ENCODE data around the gene ITPR3.

ITPR3 gene

DNA sequence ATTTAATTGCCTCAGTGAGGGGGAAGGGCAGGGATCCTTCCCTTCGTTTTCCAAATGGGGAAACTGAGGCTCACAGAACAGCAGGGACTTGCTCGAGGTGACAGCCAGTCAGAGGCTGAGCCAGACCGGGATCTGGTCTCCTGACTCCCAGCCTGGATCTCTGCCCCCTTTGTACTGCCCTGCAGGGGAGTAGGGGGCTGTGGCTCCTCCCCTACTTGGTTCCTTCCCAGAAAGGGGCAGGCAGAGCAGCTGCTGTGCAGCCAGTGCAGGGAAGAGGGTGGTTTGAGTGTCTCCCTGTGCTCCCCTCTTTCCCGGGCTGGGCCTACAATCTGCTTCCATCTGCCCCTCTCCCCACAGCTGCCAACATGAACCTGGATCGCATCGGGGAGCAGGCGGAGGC, 52.7 kb downstream of the ITPR3 start:
- DNase-seq = no peak
- Histone ChIP-seq H4K8ac (ENCODE audit: low read depth, low read length) (no peak overlapping the region), H3K18ac (ENCODE audit: low read length) (no peak overlapping the region), H3K4ac (ENCODE audit: low read depth, low read length) (no peak overlapping the region), H2BK120ac (ENCODE audit: insufficient read depth, low read length, poor library complexity) (no peak overlapping the region), H3K4me1 (ENCODE audit: control insufficient read depth in 1 of 2, insufficient read depth in 2 of 2, low read length in 2 of 2) (no peaks in the 10 kb centered on the region), H3K79me1 (ENCODE audit: low read length) (no peaks in the 10 kb centered on the region), H4K91ac (ENCODE audit: low read depth, low read length) (no peak overlapping the region), H3K4me3 (ENCODE audit: low read depth, low read length) (no peak overlapping the region), H3K27ac (ENCODE audit: low read depth, low read length) (no peak overlapping the region), H3K36me3 (ENCODE audit: control insufficient read depth in 1 of 2, insufficient read depth in 2 of 2, low read length in 2 of 2) (peaks cover 4 to 6% of the 10 kb centered on the region in 2 experiments), H2AK5ac (ENCODE audit: low read length) (no peak overlapping the region), H2AFZ (ENCODE audit: insufficient read depth, low read length, poor library complexity) (no peak overlapping the region), H3K79me2 (ENCODE audit: control insufficient read depth, insufficient read depth, low read length, poor library complexity) (no peaks in the 10 kb centered on the region), H2BK12ac (ENCODE audit: low read length) (no peak overlapping the region), H3K4me2 (ENCODE audit: low read length) (no peak overlapping the region), H3K14ac (ENCODE audit: low read length) (no peak overlapping the region), H4K12ac (ENCODE audit: low read depth, low read length) (no peak overlapping the region), H2BK5ac (ENCODE audit: low read depth, low read length, poor library complexity) (no peak overlapping the region), H3K23ac (ENCODE audit: low read length) (no peak overlapping the region), H3K9me3 (ENCODE audit: insufficient read depth, low read depth, low read length) (peaks cover 2% of the 10 kb centered on the region), H3K27me3 (ENCODE audit: insufficient read depth, low read length) (no peaks in the 10 kb centered on the region), H3K9ac (ENCODE audit: low read length) (no peak overlapping the region)
- WGBS (ENCODE audit: extremely low coverage, insufficient coverage, insufficient read length) = no CpG with 5 or more reads among the region's 7 CpGs

DNA sequence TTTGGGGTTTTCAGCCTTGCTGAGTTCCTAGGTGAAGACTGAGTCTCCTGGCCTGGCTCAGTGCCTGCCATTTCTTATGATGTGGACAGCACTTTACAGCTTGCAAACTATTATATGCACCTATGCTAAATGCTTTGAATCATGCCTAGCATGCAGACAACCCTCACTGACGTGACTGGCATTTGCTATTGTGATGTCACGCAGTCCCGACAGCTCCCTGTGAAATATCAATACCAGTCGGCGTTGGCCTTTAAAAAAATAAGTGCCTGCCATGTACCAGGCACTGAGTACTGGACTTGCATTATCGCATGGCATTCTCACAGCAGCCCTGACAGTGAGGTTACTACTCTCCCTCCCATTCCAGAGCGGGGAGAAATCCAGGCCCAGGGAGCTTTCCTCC, 54.8 kb downstream of the ITPR3 start:
- no peaks in the 10 kb centered on the region for H3K4me1 ChIP-seq (ENCODE audit: control insufficient read depth in 1 of 2, insufficient read depth in 2 of 2, low read length in 2 of 2)
- H4K8ac ChIP-seq (ENCODE audit: low read depth, low read length) = no peak overlapping the region
- peaks cover 4 to 8% of the 10 kb centered on the region in 2 experiments for H3K36me3 ChIP-seq (ENCODE audit: control insufficient read depth in 1 of 2, insufficient read depth in 2 of 2, low read length in 2 of 2)
- H4K91ac ChIP-seq (ENCODE audit: low read depth, low read length) = no peak overlapping the region
- H3K27me3 ChIP-seq (ENCODE audit: insufficient read depth, low read length) = no peaks in the 10 kb centered on the region
- no peak overlapping the region for H3K4ac ChIP-seq (ENCODE audit: low read depth, low read length)
- peaks cover 2% of the 10 kb centered on the region for H3K9me3 ChIP-seq (ENCODE audit: insufficient read depth, low read depth, low read length)
- no peak overlapping the region for H3K14ac ChIP-seq (ENCODE audit: low read length)
- H3K4me2 ChIP-seq (ENCODE audit: low read length) = no peak overlapping the region
- no peak overlapping the region for H2BK5ac ChIP-seq (ENCODE audit: low read depth, low read length, poor library complexity)
- no peak overlapping the region for H3K4me3 ChIP-seq (ENCODE audit: low read depth, low read length)
- no peak overlapping the region for H3K27ac ChIP-seq (ENCODE audit: low read depth, low read length)
- H3K79me1 ChIP-seq (ENCODE audit: low read length) = no peaks in the 10 kb centered on the region
- no peak for DNase-seq
- no peak overlapping the region for H3K23ac ChIP-seq (ENCODE audit: low read length)
- WGBS (ENCODE audit: extremely low coverage, insufficient coverage, insufficient read length) = no CpG with 5 or more reads among the region's 7 CpGs
- no peak overlapping the region for H3K18ac ChIP-seq (ENCODE audit: low read length)
- no peak overlapping the region for H2BK12ac ChIP-seq (ENCODE audit: low read length)
- no peak overlapping the region for H2BK120ac ChIP-seq (ENCODE audit: insufficient read depth, low read length, poor library complexity)
- no peak overlapping the region for H2AFZ ChIP-seq (ENCODE audit: insufficient read depth, low read length, poor library complexity)
- no peak overlapping the region for H3K9ac ChIP-seq (ENCODE audit: low read length)
- no peak overlapping the region for H4K12ac ChIP-seq (ENCODE audit: low read depth, low read length)
- no peak overlapping the region for H2AK5ac ChIP-seq (ENCODE audit: low read length)
- no peaks in the 10 kb centered on the region for H3K79me2 ChIP-seq (ENCODE audit: control insufficient read depth, insufficient read depth, low read length, poor library complexity)

DNA sequence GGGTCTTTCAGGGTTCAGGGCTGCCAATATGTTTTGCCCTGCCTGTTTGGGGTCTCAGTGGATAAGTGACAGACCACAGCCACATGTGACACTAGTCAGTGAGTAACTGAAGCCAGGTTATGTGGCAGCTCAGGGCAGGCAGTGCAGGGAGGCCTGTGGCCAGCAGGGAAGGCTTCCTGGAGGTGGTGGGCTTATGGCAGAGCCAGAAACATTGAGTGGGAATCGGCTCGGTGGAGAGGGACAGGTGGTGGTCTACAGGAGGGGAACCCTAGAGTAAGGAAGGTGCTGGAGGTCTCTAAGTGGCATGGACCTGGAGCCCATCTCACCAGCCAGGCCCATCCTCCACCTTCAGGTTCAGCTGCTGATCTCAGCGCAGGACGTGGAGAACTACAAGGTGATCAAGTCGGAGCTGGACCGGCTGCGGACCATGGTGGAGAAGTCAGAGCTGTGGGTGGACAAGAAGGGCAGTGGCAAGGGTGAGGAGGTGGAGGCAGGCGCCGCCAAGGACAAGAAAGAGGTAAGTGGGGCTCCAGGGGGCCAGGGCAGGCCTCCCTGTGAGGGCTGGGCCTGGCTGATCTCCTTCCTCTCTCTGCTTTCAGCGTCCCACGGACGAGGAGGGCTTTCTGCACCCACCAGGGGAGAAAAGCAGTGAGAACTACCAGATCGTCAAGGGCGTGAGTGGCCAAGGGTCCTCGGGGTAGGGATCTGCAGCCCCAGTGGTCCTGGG, 55.5 kb downstream of the ITPR3 start:
- Histone ChIP-seq H3K79me1 (ENCODE audit: low read length) (no peaks in the 10 kb centered on the region), H3K27ac (ENCODE audit: low read depth, low read length) (no peak overlapping the region), H3K18ac (ENCODE audit: low read length) (no peak overlapping the region), H4K12ac (ENCODE audit: low read depth, low read length) (no peak overlapping the region), H4K8ac (ENCODE audit: low read depth, low read length) (no peak overlapping the region), H3K36me3 (ENCODE audit: control insufficient read depth in 1 of 2, insufficient read depth in 2 of 2, low read length in 2 of 2) (peaks cover 4 to 8% of the 10 kb centered on the region in 2 experiments), H2AFZ (ENCODE audit: insufficient read depth, low read length, poor library complexity) (no peak overlapping the region), H3K79me2 (ENCODE audit: control insufficient read depth, insufficient read depth, low read length, poor library complexity) (no peaks in the 10 kb centered on the region), H3K4me1 (ENCODE audit: control insufficient read depth in 1 of 2, insufficient read depth in 2 of 2, low read length in 2 of 2) (no peaks in the 10 kb centered on the region), H2BK12ac (ENCODE audit: low read length) (no peak overlapping the region), H4K91ac (ENCODE audit: low read depth, low read length) (no peak overlapping the region), H2BK120ac (ENCODE audit: insufficient read depth, low read length, poor library complexity) (no peak overlapping the region), H2AK5ac (ENCODE audit: low read length) (no peak overlapping the region), H3K27me3 (ENCODE audit: insufficient read depth, low read length) (no peaks in the 10 kb centered on the region), H3K4me3 (ENCODE audit: low read depth, low read length) (no peak overlapping the region), H2BK5ac (ENCODE audit: low read depth, low read length, poor library complexity) (no peak overlapping the region), H3K9me3 (ENCODE audit: insufficient read depth, low read depth, low read length) (peaks cover 2% of the 10 kb centered on the region), H3K4ac (ENCODE audit: low read depth, low read length) (no peak overlapping the region), H3K4me2 (ENCODE audit: low read length) (no peak overlapping the region), H3K14ac (ENCODE audit: low read length) (no peak overlapping the region), H3K23ac (ENCODE audit: low read length) (no peak overlapping the region), H3K9ac (ENCODE audit: low read length) (no peak overlapping the region)
- WGBS (ENCODE audit: extremely low coverage, insufficient coverage, insufficient read length) = no CpG with 5 or more reads among the region's 15 CpGs
- DNase-seq = no peak

DNA sequence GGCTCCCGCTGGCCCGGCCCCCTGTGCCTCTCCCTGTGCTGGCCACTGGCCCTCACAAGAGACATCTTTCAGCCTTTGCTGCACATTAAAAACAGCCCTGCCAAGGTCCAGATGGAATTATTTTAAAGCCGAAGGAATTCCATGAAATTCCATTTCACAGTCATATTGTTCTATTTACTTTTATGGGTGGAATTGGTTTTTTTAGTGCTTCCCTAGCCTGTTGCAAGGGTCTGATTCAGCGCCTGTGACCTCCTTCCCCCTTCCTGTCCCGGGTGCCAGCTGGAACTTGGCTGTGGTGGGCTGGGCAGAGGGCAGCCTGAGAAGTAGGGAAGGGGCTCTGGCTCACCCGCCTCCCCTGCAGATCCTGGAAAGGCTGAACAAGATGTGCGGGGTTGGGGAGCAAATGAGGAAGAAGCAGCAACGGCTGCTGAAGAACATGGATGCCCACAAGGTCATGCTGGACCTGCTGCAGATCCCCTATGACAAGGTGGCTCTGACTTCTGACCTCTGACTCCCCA, 56.1 kb downstream of the ITPR3 start:
- Histone ChIP-seq H2BK5ac (ENCODE audit: low read depth, low read length, poor library complexity) (no peak overlapping the region), H3K4me1 (ENCODE audit: control insufficient read depth in 1 of 2, insufficient read depth in 2 of 2, low read length in 2 of 2) (no peaks in the 10 kb centered on the region), H2BK12ac (ENCODE audit: low read length) (no peak overlapping the region), H2AK5ac (ENCODE audit: low read length) (no peak overlapping the region), H3K79me2 (ENCODE audit: control insufficient read depth, insufficient read depth, low read length, poor library complexity) (no peaks in the 10 kb centered on the region), H3K9ac (ENCODE audit: low read length) (no peak overlapping the region), H3K4me2 (ENCODE audit: low read length) (no peak overlapping the region), H2AFZ (ENCODE audit: insufficient read depth, low read length, poor library complexity) (no peak overlapping the region), H3K9me3 (ENCODE audit: insufficient read depth, low read depth, low read length) (no peaks in the 10 kb centered on the region), H3K14ac (ENCODE audit: low read length) (no peak overlapping the region), H4K91ac (ENCODE audit: low read depth, low read length) (no peak overlapping the region), H3K79me1 (ENCODE audit: low read length) (no peaks in the 10 kb centered on the region), H3K4me3 (ENCODE audit: low read depth, low read length) (no peak overlapping the region), H3K36me3 (ENCODE audit: control insufficient read depth in 1 of 2, insufficient read depth in 2 of 2, low read length in 2 of 2) (peaks cover 4 to 9% of the 10 kb centered on the region in 2 experiments), H3K27ac (ENCODE audit: low read depth, low read length) (no peak overlapping the region), H3K4ac (ENCODE audit: low read depth, low read length) (no peak overlapping the region), H4K12ac (ENCODE audit: low read depth, low read length) (no peak overlapping the region), H3K27me3 (ENCODE audit: insufficient read depth, low read length) (no peaks in the 10 kb centered on the region), H4K8ac (ENCODE audit: low read depth, low read length) (no peak overlapping the region), H3K18ac (ENCODE audit: low read length) (no peak overlapping the region), H2BK120ac (ENCODE audit: insufficient read depth, low read length, poor library complexity) (no peak overlapping the region), H3K23ac (ENCODE audit: low read length) (no peak overlapping the region)
- DNase-seq = no peak
- WGBS (ENCODE audit: extremely low coverage, insufficient coverage, insufficient read length) = no CpG with 5 or more reads among the region's 8 CpGs

Measured in trophoblast cell (in vitro differentiated cells and primary cell).